IMR-90 (cell line): ENCODE measurements around the gene CCDC13.

Experiments used
- CEBPB ChIP-seq: IDR thresholded peaks from 2 replicates; pipeline ENCODE4 v1.6.1; 2012; ENCODE audit warnings: low read depth, low read length, improper control_type of control experiment
- MAFK ChIP-seq: IDR thresholded peaks from 2 replicates; pipeline ENCODE4 v1.6.1; 2012; ENCODE audit warnings: low read depth, low read length, improper control_type of control experiment
- MAZ ChIP-seq: IDR thresholded peaks from 2 replicates; pipeline ENCODE4 v1.6.1; 2012; ENCODE audit warnings: low read depth, mild to moderate bottlenecking, low read length, improper control_type of control experiment, moderate library complexity, borderline replicate concordance
- MXI1 ChIP-seq: IDR thresholded peaks from 2 replicates; pipeline ENCODE4 v1.6.1; 2012; ENCODE audit warnings: low read depth, mild to moderate bottlenecking, low read length, moderate library complexity, borderline replicate concordance
- POLR2A ChIP-seq: IDR thresholded peaks from 2 replicates; pipeline ENCODE4 v1.6.1; 2012; ENCODE audit warnings: mild to moderate bottlenecking, low read depth, low read length
- RAD21 ChIP-seq: IDR thresholded peaks from 2 replicates; pipeline ENCODE4 v1.6.1; 2012; ENCODE audit warnings: low read length, improper control_type of control experiment
- RFX5 ChIP-seq: IDR thresholded peaks from 2 replicates; pipeline ENCODE4 v1.8.0; 2012; ENCODE audit warnings: low read depth, mild to moderate bottlenecking, low read length, moderate library complexity
- SMC3 ChIP-seq: fragments of 150-350 bp; IDR thresholded peaks from 2 replicates; pipeline ENCODE4 v1.6.1; 2016; ENCODE audit warnings: low read depth, mild to moderate bottlenecking, antibody characterized with exemption, low read length, moderate library complexity
- TF ChIP-seq, protein P1 (sequence below): conservative IDR thresholded peaks from 2 replicates; pipeline ENCODE4 v1.5.1; 2012; ENCODE audit warnings: mild to moderate bottlenecking, low read depth, low read length, improper control_type of control experiment
- TF ChIP-seq, protein P2 (sequence below): fragments of 150-350 bp; IDR thresholded peaks from 2 replicates; pipeline ENCODE4 v1.6.1; 2017; ENCODE audit warnings: mild to moderate bottlenecking, antibody characterized with exemption, low read length, low read depth

DNA sequence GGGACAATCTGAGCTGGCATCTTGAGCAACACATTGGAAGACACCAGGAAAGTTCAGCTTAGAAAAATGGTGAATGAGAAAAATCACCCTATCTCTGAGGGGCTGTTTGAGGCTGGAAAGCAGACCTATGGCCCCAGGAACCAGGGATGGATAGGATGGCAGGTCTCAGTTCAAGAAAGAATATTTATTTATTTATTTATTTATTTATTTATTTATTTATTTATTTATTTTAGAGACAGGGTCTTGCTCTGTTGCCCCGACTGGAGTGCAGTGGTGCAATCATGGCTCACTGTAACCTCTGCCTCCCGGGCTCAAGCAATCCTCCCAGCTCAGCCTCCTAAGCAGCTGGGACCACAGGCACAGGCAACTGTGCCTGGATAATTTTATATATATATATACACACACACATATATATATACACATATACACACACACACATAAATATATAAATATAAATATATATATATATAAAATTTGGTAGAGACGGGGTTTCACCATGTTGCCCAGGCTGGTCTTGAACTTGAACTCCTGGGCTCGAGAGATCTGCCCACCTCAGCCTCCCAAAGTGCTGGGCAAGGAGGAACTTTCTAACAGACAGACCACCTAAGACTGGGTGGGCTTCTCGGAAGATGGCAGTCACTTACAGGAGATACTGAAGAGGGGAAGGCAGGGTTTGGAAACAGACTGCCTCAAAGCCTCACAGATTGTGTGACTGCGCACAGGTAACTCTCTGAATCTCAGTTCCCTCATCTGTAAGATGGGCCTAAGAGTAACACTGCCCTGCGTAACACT, 29.7 kb downstream of the CCDC13 start:
- TF ChIP-seq POLR2A, result no peak
- TF ChIP-seq, protein P1, sequence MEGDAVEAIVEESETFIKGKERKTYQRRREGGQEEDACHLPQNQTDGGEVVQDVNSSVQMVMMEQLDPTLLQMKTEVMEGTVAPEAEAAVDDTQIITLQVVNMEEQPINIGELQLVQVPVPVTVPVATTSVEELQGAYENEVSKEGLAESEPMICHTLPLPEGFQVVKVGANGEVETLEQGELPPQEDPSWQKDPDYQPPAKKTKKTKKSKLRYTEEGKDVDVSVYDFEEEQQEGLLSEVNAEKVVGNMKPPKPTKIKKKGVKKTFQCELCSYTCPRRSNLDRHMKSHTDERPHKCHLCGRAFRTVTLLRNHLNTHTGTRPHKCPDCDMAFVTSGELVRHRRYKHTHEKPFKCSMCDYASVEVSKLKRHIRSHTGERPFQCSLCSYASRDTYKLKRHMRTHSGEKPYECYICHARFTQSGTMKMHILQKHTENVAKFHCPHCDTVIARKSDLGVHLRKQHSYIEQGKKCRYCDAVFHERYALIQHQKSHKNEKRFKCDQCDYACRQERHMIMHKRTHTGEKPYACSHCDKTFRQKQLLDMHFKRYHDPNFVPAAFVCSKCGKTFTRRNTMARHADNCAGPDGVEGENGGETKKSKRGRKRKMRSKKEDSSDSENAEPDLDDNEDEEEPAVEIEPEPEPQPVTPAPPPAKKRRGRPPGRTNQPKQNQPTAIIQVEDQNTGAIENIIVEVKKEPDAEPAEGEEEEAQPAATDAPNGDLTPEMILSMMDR, result no peak
- no peak for TF ChIP-seq RFX5
- TF ChIP-seq, protein P2, sequence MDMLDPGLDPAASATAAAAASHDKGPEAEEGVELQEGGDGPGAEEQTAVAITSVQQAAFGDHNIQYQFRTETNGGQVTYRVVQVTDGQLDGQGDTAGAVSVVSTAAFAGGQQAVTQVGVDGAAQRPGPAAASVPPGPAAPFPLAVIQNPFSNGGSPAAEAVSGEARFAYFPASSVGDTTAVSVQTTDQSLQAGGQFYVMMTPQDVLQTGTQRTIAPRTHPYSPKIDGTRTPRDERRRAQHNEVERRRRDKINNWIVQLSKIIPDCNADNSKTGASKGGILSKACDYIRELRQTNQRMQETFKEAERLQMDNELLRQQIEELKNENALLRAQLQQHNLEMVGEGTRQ, result no peak
- TF ChIP-seq CEBPB, result no peak
- TF ChIP-seq RAD21, result no peak
- no peak for TF ChIP-seq MAFK
- TF ChIP-seq MAZ, result no peak
- TF ChIP-seq MXI1, result no peak
- no peak for TF ChIP-seq SMC3
